ENCODE results near the gene PEX14.

Gene PEX14

GRCh38 chr1:10639775-10640578, 165.2 kb downstream of the PEX14 start:
- Histone ChIP-seq H3K27me3 (ENCODE audit: control insufficient read depth, insufficient read depth, low read length) (peaks cover 13% of the 10 kb centered on the region; the same call in 1 of the 2 replicates), H3K4me1 (ENCODE audit: control insufficient read depth, insufficient read depth, low read length) (peaks cover 8% of the 10 kb centered on the region), H3K36me3 (ENCODE audit: control insufficient read depth, insufficient read depth, low read length) (no peaks in the 10 kb centered on the region; the same call in 1 of the 2 replicates), H3K4me3 (ENCODE audit: low read length) (no peak overlapping the region), H3K27ac (ENCODE audit: low read length) (no peak overlapping the region), H3K9me3 (ENCODE audit: control insufficient read depth, insufficient read depth, low read length) (no peaks in the 10 kb centered on the region)
- WGBS (ENCODE audit: insufficient coverage, insufficient read length) = no CpG with 5 or more reads among the region's 45 CpGs
- DNase-seq (ENCODE audit: low read depth, low spot score) = no peak

DNA sequence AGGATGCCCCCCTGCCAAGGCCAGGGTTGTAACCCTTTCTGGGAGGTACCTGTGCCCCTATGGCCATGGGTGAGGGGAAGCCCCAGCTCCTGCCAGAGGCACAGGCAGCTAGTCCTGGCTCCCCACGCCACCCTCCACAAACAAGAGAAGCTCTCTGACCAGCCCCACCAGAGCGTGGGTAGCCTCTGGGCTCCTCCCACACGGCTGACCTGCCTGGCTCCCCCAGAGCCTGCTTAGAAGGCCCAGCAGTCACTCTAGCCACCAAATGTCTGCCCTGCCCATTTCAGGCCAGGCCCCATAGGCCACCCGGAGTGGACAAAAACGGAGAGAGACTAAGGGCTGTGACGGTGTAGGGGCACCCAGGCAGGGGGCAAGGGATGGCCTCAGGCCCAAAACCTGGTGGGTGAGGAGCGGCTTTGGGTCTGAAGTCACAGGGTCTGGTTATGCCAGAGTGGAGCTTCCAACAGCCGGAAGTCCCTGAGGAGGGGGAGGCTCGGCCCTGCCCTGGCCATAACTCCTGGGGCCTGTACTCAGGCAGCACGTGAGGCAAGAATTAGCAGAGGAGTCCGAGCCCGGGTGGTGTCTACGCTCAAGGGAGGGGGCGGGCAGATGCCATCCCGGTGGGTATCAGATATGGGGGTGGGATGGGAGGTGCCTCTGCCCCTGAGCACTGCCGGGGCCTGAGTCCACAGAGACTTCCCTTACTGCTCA, 166.2 kb downstream of the PEX14 start:
- no peaks in the 10 kb centered on the region for H3K36me3 ChIP-seq (ENCODE audit: control insufficient read depth, insufficient read depth, low read length)
- H3K4me3 ChIP-seq (ENCODE audit: low read length) = no peak overlapping the region
- H3K9me3 ChIP-seq (ENCODE audit: control insufficient read depth, insufficient read depth, low read length) = no peaks in the 10 kb centered on the region
- H3K27me3 ChIP-seq (ENCODE audit: control insufficient read depth, insufficient read depth, low read length) = peaks cover 13% of the 10 kb centered on the region; the same call in 1 of the 2 replicates
- WGBS (ENCODE audit: insufficient coverage, insufficient read length) = no CpG with 5 or more reads among the region's 16 CpGs
- H3K4me1 ChIP-seq (ENCODE audit: control insufficient read depth, insufficient read depth, low read length) = peaks cover 8% of the 10 kb centered on the region
- no peak overlapping the region for H3K27ac ChIP-seq (ENCODE audit: low read length)
- DNase-seq (ENCODE audit: low read depth, low spot score) = no peak

DNA sequence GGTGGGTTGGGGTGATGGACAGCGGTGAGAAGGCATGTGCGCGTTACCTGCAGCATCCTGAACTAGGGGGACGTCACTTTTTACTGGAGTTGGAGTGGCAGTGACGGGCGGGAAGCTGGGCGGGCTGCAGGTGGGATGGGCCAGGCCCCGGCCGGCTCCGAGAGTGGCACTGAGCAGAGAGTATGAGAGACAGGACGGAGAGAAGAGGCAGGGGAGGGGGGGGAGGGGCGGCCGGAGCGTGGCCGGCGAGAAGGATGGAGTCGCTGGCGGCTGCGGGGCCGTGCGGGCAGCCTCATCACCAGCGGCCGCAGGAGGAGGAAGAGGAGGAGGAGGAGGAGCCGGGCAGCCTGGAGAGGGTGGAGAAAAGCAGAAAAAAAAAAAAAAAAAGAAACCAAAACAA, 167.2 kb downstream of the PEX14 start:
- H3K27ac ChIP-seq (ENCODE audit: low read length) = no peak overlapping the region
- H3K27me3 ChIP-seq (ENCODE audit: control insufficient read depth, insufficient read depth, low read length) = peaks cover 13% of the 10 kb centered on the region; the same call in 1 of the 2 replicates
- H3K9me3 ChIP-seq (ENCODE audit: control insufficient read depth, insufficient read depth, low read length) = no peaks in the 10 kb centered on the region
- no peak for DNase-seq (ENCODE audit: low read depth, low spot score)
- H3K4me1 ChIP-seq (ENCODE audit: control insufficient read depth, insufficient read depth, low read length) = peaks cover 11% of the 10 kb centered on the region
- no CpG with 5 or more reads among the region's 24 CpGs for WGBS (ENCODE audit: insufficient coverage, insufficient read length)
- H3K4me3 ChIP-seq (ENCODE audit: low read length) = no peak overlapping the region; the same call in 1 of the 2 replicates
- H3K36me3 ChIP-seq (ENCODE audit: control insufficient read depth, insufficient read depth, low read length) = no peaks in the 10 kb centered on the region; the same call in 1 of the 2 replicates

DNA sequence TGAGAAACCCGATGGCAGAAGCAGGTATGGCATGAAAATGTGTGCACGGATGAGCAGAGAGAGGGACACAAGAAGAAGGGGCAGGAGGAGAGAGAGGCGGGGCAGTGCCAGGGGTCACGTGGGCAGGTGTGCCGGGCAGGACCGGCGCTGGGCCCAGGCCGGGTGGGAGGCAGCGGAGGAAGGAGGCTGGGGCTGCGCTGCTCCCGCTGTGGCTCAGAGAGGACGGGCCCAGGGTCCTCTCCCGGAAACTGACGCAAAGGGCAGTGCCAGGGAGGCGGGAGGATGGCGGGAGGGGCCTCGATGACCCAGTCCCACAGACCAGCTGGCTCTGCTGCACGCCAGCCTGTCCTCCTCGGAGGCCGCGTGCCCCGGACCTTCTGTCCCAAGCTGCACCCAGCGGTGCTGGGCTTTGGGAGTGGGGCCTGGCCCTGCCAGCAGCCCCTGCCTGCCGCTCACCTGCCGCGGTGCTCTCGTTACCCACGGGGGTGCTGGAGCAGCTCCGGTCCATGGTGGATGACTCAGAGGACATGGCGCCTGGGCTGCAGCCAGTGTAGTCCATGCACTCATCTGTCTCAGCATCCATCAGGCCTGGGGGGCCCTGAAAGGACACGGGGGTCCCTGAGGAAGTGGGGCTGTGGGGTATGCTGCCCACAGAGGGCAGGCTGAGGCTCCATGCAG, 167.8 kb downstream of the PEX14 start:
- no peaks in the 10 kb centered on the region; the same call in 1 of the 2 replicates for H3K36me3 ChIP-seq (ENCODE audit: control insufficient read depth, insufficient read depth, low read length)
- no peak for DNase-seq (ENCODE audit: low read depth, low spot score)
- no peaks in the 10 kb centered on the region for H3K9me3 ChIP-seq (ENCODE audit: control insufficient read depth, insufficient read depth, low read length)
- peaks cover 13% of the 10 kb centered on the region; the same call in 1 of the 2 replicates for H3K27me3 ChIP-seq (ENCODE audit: control insufficient read depth, insufficient read depth, low read length)
- WGBS (ENCODE audit: insufficient coverage, insufficient read length) = no CpG with 5 or more reads among the region's 31 CpGs
- no peak overlapping the region for H3K27ac ChIP-seq (ENCODE audit: low read length)
- no peak overlapping the region for H3K4me3 ChIP-seq (ENCODE audit: low read length)
- H3K4me1 ChIP-seq (ENCODE audit: control insufficient read depth, insufficient read depth, low read length) = peaks cover 11% of the 10 kb centered on the region

GRCh38 chr1:10643607-10644306, 169.0 kb downstream of the PEX14 start:
- no peaks in the 10 kb centered on the region; the same call in 1 of the 2 replicates for H3K36me3 ChIP-seq (ENCODE audit: control insufficient read depth, insufficient read depth, low read length)
- peaks cover 13% of the 10 kb centered on the region; the same call in 1 of the 2 replicates for H3K27me3 ChIP-seq (ENCODE audit: control insufficient read depth, insufficient read depth, low read length)
- no peak overlapping the region for H3K4me3 ChIP-seq (ENCODE audit: low read length)
- peaks cover 13% of the 10 kb centered on the region for H3K4me1 ChIP-seq (ENCODE audit: control insufficient read depth, insufficient read depth, low read length)
- no peaks in the 10 kb centered on the region for H3K9me3 ChIP-seq (ENCODE audit: control insufficient read depth, insufficient read depth, low read length)
- H3K27ac ChIP-seq (ENCODE audit: low read length) = no peak overlapping the region
- WGBS (ENCODE audit: insufficient coverage, insufficient read length) = no CpG with 5 or more reads among the region's 17 CpGs
- DNase-seq (ENCODE audit: low read depth, low spot score) = no peak

GRCh38 chr1:10644307-10645128, 169.8 kb downstream of the PEX14 start:
- Histone ChIP-seq H3K9me3 (ENCODE audit: control insufficient read depth, insufficient read depth, low read length) (no peaks in the 10 kb centered on the region), H3K4me3 (ENCODE audit: low read length) (no peak overlapping the region), H3K27ac (ENCODE audit: low read length) (no peak overlapping the region), H3K36me3 (ENCODE audit: control insufficient read depth, insufficient read depth, low read length) (no peaks in the 10 kb centered on the region; the same call in 1 of the 2 replicates), H3K4me1 (ENCODE audit: control insufficient read depth, insufficient read depth, low read length) (peaks cover 12% of the 10 kb centered on the region), H3K27me3 (ENCODE audit: control insufficient read depth, insufficient read depth, low read length) (peaks cover 10% of the 10 kb centered on the region; the same call in 1 of the 2 replicates)
- WGBS (ENCODE audit: insufficient coverage, insufficient read length) = no CpG with 5 or more reads among the region's 32 CpGs
- DNase-seq (ENCODE audit: low read depth, low spot score) = no peak

- Histone ChIP-seq H3K36me3 (ENCODE audit: control insufficient read depth, insufficient read depth, low read length) (no peaks in the 10 kb centered on the region; the same call in 1 of the 2 replicates), H3K27ac (ENCODE audit: low read length) (no peak overlapping the region), H3K9me3 (ENCODE audit: control insufficient read depth, insufficient read depth, low read length) (no peaks in the 10 kb centered on the region), H3K27me3 (ENCODE audit: control insufficient read depth, insufficient read depth, low read length) (no peaks in the 10 kb centered on the region; the same call in 1 of the 2 replicates), H3K4me3 (ENCODE audit: low read length) (no peak overlapping the region), H3K4me1 (ENCODE audit: control insufficient read depth, insufficient read depth, low read length) (peaks cover 9% of the 10 kb centered on the region)
- no CpG with 5 or more reads among the region's 12 CpGs for WGBS (ENCODE audit: insufficient coverage, insufficient read length)
- DNase-seq (ENCODE audit: low read depth, low spot score) = no peak
Observed at GRCh38 chr1:10646347-10646861, 171.7 kb downstream of the PEX14 start.

GRCh38 chr1:10647414-10648170, 172.8 kb downstream of the PEX14 start:
- Histone ChIP-seq H3K4me3 (ENCODE audit: low read length) (no peak overlapping the region), H3K27ac (ENCODE audit: low read length) (no peak overlapping the region), H3K4me1 (ENCODE audit: control insufficient read depth, insufficient read depth, low read length) (peaks cover 8% of the 10 kb centered on the region), H3K27me3 (ENCODE audit: control insufficient read depth, insufficient read depth, low read length) (no peaks in the 10 kb centered on the region; the same call in 1 of the 2 replicates), H3K9me3 (ENCODE audit: control insufficient read depth, insufficient read depth, low read length) (no peaks in the 10 kb centered on the region), H3K36me3 (ENCODE audit: control insufficient read depth, insufficient read depth, low read length) (no peaks in the 10 kb centered on the region; the same call in 1 of the 2 replicates)
- no CpG with 5 or more reads among the region's 38 CpGs for WGBS (ENCODE audit: insufficient coverage, insufficient read length)
- DNase-seq (ENCODE audit: low read depth, low spot score) = no peak
